ENCODE measurements around the gene CLEC16A.

DNA sequence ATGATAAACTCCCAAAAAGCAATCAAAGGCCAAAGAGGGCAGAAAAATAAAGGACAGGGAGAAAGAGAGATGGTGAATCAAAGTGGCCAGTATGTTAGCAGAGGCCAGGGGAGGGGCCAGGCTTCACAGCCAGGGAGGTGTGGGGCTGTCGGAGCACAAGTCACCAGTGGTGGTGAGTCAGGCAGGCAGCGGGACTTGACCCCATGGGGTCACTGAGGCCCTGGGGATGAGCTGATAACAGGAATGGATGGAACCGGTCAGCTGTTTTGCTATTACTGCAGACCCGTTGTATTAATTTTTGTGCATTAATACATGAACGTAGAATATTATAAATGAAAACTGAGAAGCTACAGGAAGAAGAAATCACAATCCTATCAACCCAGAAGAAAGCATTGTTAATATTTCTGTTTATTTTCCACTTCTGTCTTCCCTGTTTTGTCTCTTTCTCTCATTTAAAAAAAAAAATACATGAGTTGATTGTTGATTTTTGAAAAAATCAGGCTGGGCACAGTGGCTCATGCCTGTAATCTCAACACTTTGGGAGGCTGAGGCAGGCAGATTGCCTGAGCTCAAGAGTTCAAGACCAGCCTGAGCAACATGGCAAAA, 204.8 kb downstream of the CLEC16A start:
- TF ChIP-seq YY1 (IDR thresholded peaks at IDR 0.05; ENCODE audit: low read depth) (no peak), CEBPB (IDR thresholded peaks at IDR 0.05) (no peak), TAF1 (IDR thresholded peaks at IDR 0.05; ENCODE audit: low read depth) (no peak), EP300 (IDR thresholded peaks at IDR 0.05; ENCODE audit: borderline replicate concordance) (no peak)
